K562 (cell line): Measurements from ENCODE around the gene RABGAP1L. TPM values are rescaled to one million over a fixed set of nuclear protein-coding genes. Genes with fewer than 3 reads are reported as not detected.

Experiments
- ARID2 ChIP-seq: fragments of 450-650 bp; IDR thresholded peaks from 2 replicates; pipeline ENCODE4 v1.6.1; 2017; ENCODE audit warnings: antibody characterized with exemption, mild to moderate bottlenecking
- MEIS2 ChIP-seq: fragments of 450-650 bp; IDR thresholded peaks from 2 replicates; pipeline ENCODE4 v1.6.1; 2014; ENCODE audit warnings: mild to moderate bottlenecking; ENCODE audit not compliant: partially characterized antibody
- polyA plus RNA-seq, 8 experiments: library from polyadenylated mRNA; depleted of rRNA in 4 of 8; stranded (reverse) in 5 of 8; unstranded in 3 of 8; fragments of >200 nt; fragmentation: Nextera tagmentation in 2 of 8; fragmentation: Illumina TruSeq in 1 of 8; extraction: Ambion mirVana in 2 of 8; extraction: Trizol in 1 of 8; gene quantifications; 2 replicates each; pipeline versions ENCODE4 v1.2.1 to v1.2.3, GENCODE V29; 2011 to 2014; ENCODE audit warnings: inconsistent platforms in 1 of 8, missing spikeins in 1 of 8
- total RNA-seq, 7 experiments: library from RNA; depleted of rRNA in 6 of 7; stranded (reverse); fragments of >200 nt in 6 of 7; fragmentation: Illumina TruSeq in 2 of 7; extraction: Trizol in 2 of 7; gene quantifications; 2 replicates each; pipeline versions ENCODE4 v1.2.1 to v1.2.3, GENCODE V29; 2011 to 2021; ENCODE audit warnings: low replicate concordance in 1 of 7
- TF ChIP-seq, protein P1 (sequence below), 3 experiments: IDR thresholded peaks in 2 of 3; conservative IDR thresholded peaks in 1 of 3; 2 replicates each; pipeline ENCODE4 v1.5.1; 2011 to 2012; ENCODE audit warnings: low read length in 3 of 3, mild to moderate bottlenecking in 3 of 3, control low read depth in 2 of 3, improper control_type of control experiment in 1 of 3, inconsistent platforms in 1 of 3, low read depth in 1 of 3, mixed read lengths in 1 of 3, moderate library complexity in 1 of 3; ENCODE audit not compliant: insufficient read depth in 2 of 3
- TF ChIP-seq, protein P2 (sequence below): sonication (generic); formaldehyde crosslinking; IDR thresholded peaks from 2 replicates; pipeline ENCODE4 v1.8.1; 2023; ENCODE audit warnings: mild to moderate bottlenecking, missing genetic modification reagents
- TF ChIP-seq, protein P3 (sequence below): fragments of 450-650 bp; formaldehyde crosslinking; IDR thresholded peaks from 2 replicates; pipeline ENCODE4 v1.4.0; 2022; ENCODE audit warnings: missing genetic modification characterization

The RABGAP1L gene
- total and polyA plus RNA-seq, 9 of the 15 experiments (the other 6 are each of a cell fraction or from before 2014, with no cell fraction given): 16.5 to 44.9 (median 26.7) TPM

DNA sequence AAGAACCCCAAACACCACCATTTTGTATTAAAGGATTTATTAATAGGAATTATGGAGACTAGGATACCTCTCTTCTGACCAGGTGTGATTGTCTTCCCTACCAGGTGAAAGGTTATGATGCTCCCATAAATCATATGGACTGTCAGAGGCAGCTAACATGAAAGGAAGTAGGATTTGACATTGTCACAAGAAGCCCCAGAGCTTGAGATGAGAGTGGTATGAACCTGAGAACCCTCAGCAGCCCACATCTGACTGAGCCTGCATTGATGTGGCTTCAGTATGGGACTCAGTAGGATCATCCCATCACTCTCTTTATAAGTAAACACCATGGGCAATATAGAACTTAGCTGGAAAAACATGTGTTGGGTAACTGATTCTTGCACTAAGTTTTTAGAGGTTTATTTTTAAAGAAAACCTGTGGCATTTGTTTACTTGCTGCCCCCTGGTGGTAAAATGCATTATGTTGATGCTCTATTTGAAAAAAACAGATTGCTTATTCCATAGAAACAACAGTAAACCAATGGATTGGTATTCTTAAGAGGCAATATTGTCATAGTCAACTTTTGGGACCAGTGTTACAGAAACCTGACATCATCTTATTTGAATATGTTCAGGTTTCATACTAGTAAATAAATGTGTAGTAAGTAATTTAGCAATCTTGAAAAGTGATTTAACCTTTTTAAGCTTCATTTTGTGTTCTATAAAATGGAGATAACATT, 823.8 kb downstream of the RABGAP1L start (continued):
- TF ChIP-seq, protein P1, sequence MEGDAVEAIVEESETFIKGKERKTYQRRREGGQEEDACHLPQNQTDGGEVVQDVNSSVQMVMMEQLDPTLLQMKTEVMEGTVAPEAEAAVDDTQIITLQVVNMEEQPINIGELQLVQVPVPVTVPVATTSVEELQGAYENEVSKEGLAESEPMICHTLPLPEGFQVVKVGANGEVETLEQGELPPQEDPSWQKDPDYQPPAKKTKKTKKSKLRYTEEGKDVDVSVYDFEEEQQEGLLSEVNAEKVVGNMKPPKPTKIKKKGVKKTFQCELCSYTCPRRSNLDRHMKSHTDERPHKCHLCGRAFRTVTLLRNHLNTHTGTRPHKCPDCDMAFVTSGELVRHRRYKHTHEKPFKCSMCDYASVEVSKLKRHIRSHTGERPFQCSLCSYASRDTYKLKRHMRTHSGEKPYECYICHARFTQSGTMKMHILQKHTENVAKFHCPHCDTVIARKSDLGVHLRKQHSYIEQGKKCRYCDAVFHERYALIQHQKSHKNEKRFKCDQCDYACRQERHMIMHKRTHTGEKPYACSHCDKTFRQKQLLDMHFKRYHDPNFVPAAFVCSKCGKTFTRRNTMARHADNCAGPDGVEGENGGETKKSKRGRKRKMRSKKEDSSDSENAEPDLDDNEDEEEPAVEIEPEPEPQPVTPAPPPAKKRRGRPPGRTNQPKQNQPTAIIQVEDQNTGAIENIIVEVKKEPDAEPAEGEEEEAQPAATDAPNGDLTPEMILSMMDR (IDR thresholded peaks at IDR 0.05 in 2 of 3, conservative IDR thresholded peaks at IDR 0.05 in 1 of 3; ENCODE audit: insufficient read depth in 2 of 3, low read depth in 1 of 3, low read length in 3 of 3): peak; percentile 48 to 82 (median 68); a peak in 4 of 6 replicates
- TF ChIP-seq ARID2: peak; percentile 64; the same call in 1 of the 2 replicates
- peak; percentile 55 for TF ChIP-seq MEIS2
- TF ChIP-seq, protein P2, sequence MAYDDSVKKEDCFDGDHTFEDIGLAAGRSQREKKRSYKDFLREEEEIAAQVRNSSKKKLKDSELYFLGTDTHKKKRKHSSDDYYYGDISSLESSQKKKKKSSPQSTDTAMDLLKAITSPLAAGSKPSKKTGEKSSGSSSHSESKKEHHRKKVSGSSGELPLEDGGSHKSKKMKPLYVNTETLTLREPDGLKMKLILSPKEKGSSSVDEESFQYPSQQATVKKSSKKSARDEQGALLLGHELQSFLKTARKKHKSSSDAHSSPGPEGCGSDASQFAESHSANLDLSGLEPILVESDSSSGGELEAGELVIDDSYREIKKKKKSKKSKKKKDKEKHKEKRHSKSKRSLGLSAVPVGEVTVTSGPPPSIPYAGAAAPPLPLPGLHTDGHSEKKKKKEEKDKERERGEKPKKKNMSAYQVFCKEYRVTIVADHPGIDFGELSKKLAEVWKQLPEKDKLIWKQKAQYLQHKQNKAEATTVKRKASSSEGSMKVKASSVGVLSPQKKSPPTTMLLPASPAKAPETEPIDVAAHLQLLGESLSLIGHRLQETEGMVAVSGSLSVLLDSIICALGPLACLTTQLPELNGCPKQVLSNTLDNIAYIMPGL (CRISPR knock-in tag): no peak
- TF ChIP-seq, protein P3, sequence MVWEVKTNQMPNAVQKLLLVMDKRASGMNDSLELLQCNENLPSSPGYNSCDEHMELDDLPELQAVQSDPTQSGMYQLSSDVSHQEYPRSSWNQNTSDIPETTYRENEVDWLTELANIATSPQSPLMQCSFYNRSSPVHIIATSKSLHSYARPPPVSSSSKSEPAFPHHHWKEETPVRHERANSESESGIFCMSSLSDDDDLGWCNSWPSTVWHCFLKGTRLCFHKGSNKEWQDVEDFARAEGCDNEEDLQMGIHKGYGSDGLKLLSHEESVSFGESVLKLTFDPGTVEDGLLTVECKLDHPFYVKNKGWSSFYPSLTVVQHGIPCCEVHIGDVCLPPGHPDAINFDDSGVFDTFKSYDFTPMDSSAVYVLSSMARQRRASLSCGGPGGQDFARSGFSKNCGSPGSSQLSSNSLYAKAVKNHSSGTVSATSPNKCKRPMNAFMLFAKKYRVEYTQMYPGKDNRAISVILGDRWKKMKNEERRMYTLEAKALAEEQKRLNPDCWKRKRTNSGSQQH (CRISPR knock-in tag): no peak
